A549 treated with AZD2906 at 1 μM for 4 hours (cell line): ENCODE measurements around the gene PCSK9. TPM values are rescaled to one million over a fixed set of nuclear protein-coding genes. Genes with fewer than 3 reads are reported as not detected.

Source experiments
- total RNA-seq: library from RNA; stranded (reverse); fragments of 200-300 nt; extraction: Qiagen RNA extraction; gene quantifications from 5 replicates; pipeline ENCODE4 v1.2.3, GENCODE V29; 2022

Gene PCSK9
- total RNA-seq, result 2.0 to 3.3 TPM (median 2.7 TPM) in 5 replicates

GRCh38 chr1:55039342-55040082, at the start of gene PCSK9:
TSS of gene PCSK9 (plus strand) at chr1:55039548. CDS start at chr1:55039838, 290 bp downstream.

GRCh38 chr1:54998677-54999076, 40.7 kb upstream of the PCSK9 start, which contains the start of gene BSND:
TSS of gene BSND (plus strand) at chr1:54998933. CDS start at chr1:54999187, 254 bp downstream.

Other genes starting within 250 kb of the PCSK9 start
- 0.02 TPM in 1 of 5 replicates, not detected in the others for gene TTC22, start 238.2 kb upstream of the PCSK9 start, total RNA-seq
- 45.8 to 49.9 TPM (median 48.3 TPM) in 5 replicates for gene DHCR24, start 152.4 kb upstream of the PCSK9 start, total RNA-seq
- 0.66 to 1.8 TPM (median 1.2 TPM) in 5 replicates for gene TMEM61, start 58.9 kb upstream of the PCSK9 start, total RNA-seq
- not detected in 5 replicates for gene BSND, start 40.6 kb upstream of the PCSK9 start, total RNA-seq
- 12.7 to 14.6 TPM (median 14.0 TPM) in 5 replicates for gene USP24, start 175.8 kb downstream of the PCSK9 start, total RNA-seq